HepG2 (cell line): ENCODE results near the gene RSPH9. TPM values are rescaled to one million over a fixed set of nuclear protein-coding genes. Genes with fewer than 3 reads are reported as not detected.

Experiments
- ATF4 ChIP-seq, 2 experiments: fragments of 450-650 bp in 1 of 2; sonication (generic) in 1 of 2; formaldehyde crosslinking; IDR thresholded peaks; 2 replicates each; pipeline versions ENCODE4 v1.5.0 to v1.8.0; 2020 to 2022; ENCODE audit warnings: mild to moderate bottlenecking in 1 of 2, missing genetic modification reagents in 1 of 2
- KAT2B ChIP-seq: fragments of 150-350 bp; IDR thresholded peaks from 2 replicates; pipeline ENCODE4 v1.6.1; 2014; ENCODE audit warnings: low read depth, low read length, borderline replicate concordance
- KLF11 ChIP-seq: IDR thresholded peaks from 2 replicates; pipeline ENCODE4 v1.6.1; 2016; ENCODE audit warnings: missing compliant biosample characterization
- KLF15 ChIP-seq: sonication (generic); formaldehyde crosslinking; IDR thresholded peaks from 2 replicates; pipeline ENCODE4 v1.8.1; 2023; ENCODE audit warnings: borderline replicate concordance, mild to moderate bottlenecking, inconsistent platforms, missing genetic modification reagents, mixed read lengths
- MIER3 ChIP-seq: IDR thresholded peaks from 2 replicates; pipeline ENCODE4 v1.6.1; 2016; ENCODE audit warnings: missing compliant biosample characterization, borderline replicate concordance
- MIXL1 ChIP-seq: IDR thresholded peaks from 2 replicates; pipeline ENCODE4 v1.6.1; 2016
- PCBP1 ChIP-seq: fragments of 200-400 bp; formaldehyde crosslinking; IDR thresholded peaks from 2 replicates; pipeline ENCODE4 v1.6.1; 2017; ENCODE audit warnings: mild to moderate bottlenecking, low read depth, low read length, borderline replicate concordance
- POLR2G ChIP-seq: fragments of 200-400 bp; formaldehyde crosslinking; IDR thresholded peaks from 2 replicates; pipeline ENCODE4 v1.6.1; 2018; ENCODE audit warnings: mild to moderate bottlenecking, low read depth, low read length, moderate library complexity
- REPIN1 ChIP-seq: sonication (generic); formaldehyde crosslinking; IDR thresholded peaks from 2 replicates; pipeline ENCODE4 v1.8.0; 2022; ENCODE audit warnings: missing genetic modification reagents, low read depth, mild to moderate bottlenecking, borderline replicate concordance
- SETDB1 ChIP-seq: sonication (generic); formaldehyde crosslinking; IDR thresholded peaks from 2 replicates; pipeline ENCODE4 v1.5.1; 2020; ENCODE audit warnings: missing genetic modification reagents, mild to moderate bottlenecking, borderline replicate concordance
- U2AF2 ChIP-seq: fragments of 200-400 bp; formaldehyde crosslinking; IDR thresholded peaks from 2 replicates; pipeline ENCODE4 v1.6.1; 2017; ENCODE audit warnings: low read depth, mild to moderate bottlenecking, low read length
- ZBTB3 ChIP-seq: sonication (generic); formaldehyde crosslinking; IDR thresholded peaks from 2 replicates; pipeline ENCODE4 v1.4.0; 2020; ENCODE audit warnings: low read depth, mild to moderate bottlenecking, moderate library complexity, missing genetic modification reagents, borderline replicate concordance
- ZFP91 ChIP-seq: sonication (generic); formaldehyde crosslinking; IDR thresholded peaks from 2 replicates; pipeline ENCODE4 v1.9.0; 2022; ENCODE audit warnings: missing genetic modification reagents, mild to moderate bottlenecking, borderline replicate concordance
- ZFYVE20 ChIP-seq: sonication (generic); formaldehyde crosslinking; IDR thresholded peaks from 2 replicates; pipeline ENCODE4 v1.8.0; 2023; ENCODE audit warnings: low read depth, mild to moderate bottlenecking, moderate library complexity, missing genetic modification reagents, borderline replicate concordance
- ZIK1 ChIP-seq: sonication (generic); formaldehyde crosslinking; IDR thresholded peaks from 2 replicates; pipeline ENCODE4 v1.5.0; 2020; ENCODE audit warnings: mild to moderate bottlenecking, low read depth, missing genetic modification reagents, borderline replicate concordance
- ZNF335 ChIP-seq: sonication (generic); formaldehyde crosslinking; IDR thresholded peaks from 2 replicates; pipeline ENCODE4 v1.4.0; 2020; ENCODE audit warnings: missing genetic modification reagents
- ZNF362 ChIP-seq: sonication (generic); formaldehyde crosslinking; IDR thresholded peaks from 2 replicates; pipeline ENCODE4 v1.4.0; 2020; ENCODE audit warnings: missing genetic modification reagents, mild to moderate bottlenecking, borderline replicate concordance
- ZNF441 ChIP-seq: sonication (generic); formaldehyde crosslinking; IDR thresholded peaks from 2 replicates; pipeline ENCODE4 v1.7.0; 2021; ENCODE audit warnings: missing genetic modification reagents, borderline replicate concordance
- ZNF569 ChIP-seq: sonication (generic); formaldehyde crosslinking; IDR thresholded peaks from 2 replicates; pipeline ENCODE4 v1.5.0; 2020; ENCODE audit warnings: mild to moderate bottlenecking, missing genetic modification reagents, moderate library complexity, borderline replicate concordance
- ZNF577 ChIP-seq: sonication (generic); formaldehyde crosslinking; IDR thresholded peaks from 2 replicates; pipeline ENCODE4 v1.4.0; 2020; ENCODE audit warnings: mild to moderate bottlenecking, low read depth, missing genetic modification reagents, borderline replicate concordance
- ZNF580 ChIP-seq: IDR thresholded peaks from 2 replicates; pipeline ENCODE4 v1.6.1; 2016; ENCODE audit warnings: low read depth, borderline replicate concordance
- ZNF605 ChIP-seq: sonication (generic); formaldehyde crosslinking; IDR thresholded peaks from 2 replicates; pipeline ENCODE4 v1.8.0; 2022; ENCODE audit warnings: mild to moderate bottlenecking, missing genetic modification reagents
- ZNF724P ChIP-seq: sonication (generic); formaldehyde crosslinking; IDR thresholded peaks from 2 replicates; pipeline ENCODE4 v1.8.0; 2022; ENCODE audit warnings: missing genetic modification reagents, borderline replicate concordance
- ZNF883 ChIP-seq: sonication (generic); formaldehyde crosslinking; IDR thresholded peaks from 2 replicates; pipeline ENCODE4 v1.5.1; 2020; ENCODE audit warnings: mild to moderate bottlenecking, missing genetic modification reagents; ENCODE audit errors: not compliant biosample characterization
- polyA plus RNA-seq, 8 experiments: library from polyadenylated mRNA; depleted of rRNA in 3 of 8; stranded (reverse) in 7 of 8; unstranded in 1 of 8; fragments of >200 nt; fragmentation: Illumina TruSeq in 4 of 8; extraction: Trizol in 4 of 8; gene quantifications; 2 replicates each; pipeline versions ENCODE4 v1.2.1 to v1.2.3, GENCODE V29; 2011 to 2016; ENCODE audit warnings: low read depth in 4 of 8, missing spikeins in 1 of 8, mixed read lengths in 1 of 8; ENCODE audit not compliant: insufficient read depth in 1 of 8
- total RNA-seq, 5 experiments: library from RNA; depleted of rRNA; stranded (reverse); fragments of >200 nt; fragmentation: Illumina TruSeq; extraction: Trizol; gene quantifications; 2 replicates each; pipeline ENCODE4 v1.2.3, GENCODE V29; 2016; ENCODE audit warnings: low read depth in 1 of 5

Gene RSPH9
- total and polyA plus RNA-seq, 2 of the 13 experiments (the other 11 are each of a cell fraction or from before 2014, with no cell fraction given): 0.04 TPM; not detected in 1

- no peak for TF ChIP-seq ZNF580 (CRISPR knock-in tag)
- no peak for TF ChIP-seq SETDB1 (CRISPR knock-in tag)
- TF ChIP-seq KAT2B: no peak
- 0 out of 2 replicates have a peak, but pooled peaks have one; percentile 64 for TF ChIP-seq MIER3 (CRISPR knock-in tag)
- peak; percentile 51; the same call in 1 of the 2 replicates for TF ChIP-seq REPIN1 (CRISPR knock-in tag)
- TF ChIP-seq ZNF362 (CRISPR knock-in tag): peak; percentile 43
- peak; percentile 53 for TF ChIP-seq POLR2G
- no peak; the same call in 1 of the 2 replicates for TF ChIP-seq ZNF441 (CRISPR knock-in tag)
- TF ChIP-seq ZNF335 (CRISPR knock-in tag): peak; percentile 94
- no peak for TF ChIP-seq ZNF569 (CRISPR knock-in tag)
- no peak for TF ChIP-seq PCBP1
- peak; percentile 91; the same call in 1 of the 2 replicates for TF ChIP-seq MIXL1 (CRISPR knock-in tag)
- 0 out of 2 replicates have a peak, but pooled peaks have one; percentile 73 for TF ChIP-seq ZNF724P
- no peak for TF ChIP-seq ZIK1 (CRISPR knock-in tag)
- 0 out of 2 replicates have a peak, but pooled peaks have one; percentile 29 for TF ChIP-seq ZBTB3
- TF ChIP-seq ZFP91: peak; percentile 78; the same call in 1 of the 2 replicates
- 0 out of 2 replicates have a peak, but pooled peaks have one; percentile 32 for TF ChIP-seq KLF11
- TF ChIP-seq ZFYVE20 (CRISPR knock-in tag): no peak
- TF ChIP-seq ZNF883 (CRISPR knock-in tag): peak; percentile 62
- no peak for TF ChIP-seq U2AF2
- 0 out of 4 replicates have a peak, but pooled peaks of 1 of the 2 experiments have one; percentile 36 for TF ChIP-seq ATF4 (CRISPR knock-in tag; IDR thresholded peaks at IDR 0.05)
- no peak for TF ChIP-seq KLF15 (CRISPR knock-in tag)
- no peak for TF ChIP-seq ZNF577
- peak; percentile 92 for TF ChIP-seq ZNF605 (CRISPR knock-in tag)
These were observed 27.2 kb downstream of the RSPH9 start (continued) for GRCh38 chr6:43671801-43672690.
